ENCODE measurements around the gene CTPS1.
A peak's percentile ranks its signal among the peaks of the same experiment; 100 is the strongest.

DNA sequence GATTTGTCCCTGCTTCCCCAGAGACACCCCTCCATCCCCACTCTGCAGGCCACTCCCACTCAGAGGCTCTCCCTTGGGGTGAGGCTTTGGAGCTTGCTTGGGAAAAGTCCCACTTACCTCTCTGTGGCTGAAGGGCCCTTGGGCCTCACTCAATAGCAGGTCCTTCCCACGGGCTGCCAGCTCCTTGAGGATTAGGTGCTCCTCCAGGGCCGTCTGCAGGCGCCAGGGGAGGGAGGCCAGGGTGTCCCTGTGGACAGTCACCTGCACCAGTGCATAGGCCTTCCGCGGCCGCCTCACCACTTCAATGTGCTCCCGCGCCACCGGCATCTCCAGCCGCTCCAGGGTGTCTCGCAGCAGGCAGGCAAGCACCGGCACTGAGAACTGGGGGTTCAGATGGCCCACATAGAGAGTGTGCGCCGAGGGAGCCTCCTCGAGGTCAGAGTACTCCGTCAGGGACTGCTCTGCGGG is 40.6 kb downstream of the CTPS1 start:
- TF ChIP-seq, protein P1, sequence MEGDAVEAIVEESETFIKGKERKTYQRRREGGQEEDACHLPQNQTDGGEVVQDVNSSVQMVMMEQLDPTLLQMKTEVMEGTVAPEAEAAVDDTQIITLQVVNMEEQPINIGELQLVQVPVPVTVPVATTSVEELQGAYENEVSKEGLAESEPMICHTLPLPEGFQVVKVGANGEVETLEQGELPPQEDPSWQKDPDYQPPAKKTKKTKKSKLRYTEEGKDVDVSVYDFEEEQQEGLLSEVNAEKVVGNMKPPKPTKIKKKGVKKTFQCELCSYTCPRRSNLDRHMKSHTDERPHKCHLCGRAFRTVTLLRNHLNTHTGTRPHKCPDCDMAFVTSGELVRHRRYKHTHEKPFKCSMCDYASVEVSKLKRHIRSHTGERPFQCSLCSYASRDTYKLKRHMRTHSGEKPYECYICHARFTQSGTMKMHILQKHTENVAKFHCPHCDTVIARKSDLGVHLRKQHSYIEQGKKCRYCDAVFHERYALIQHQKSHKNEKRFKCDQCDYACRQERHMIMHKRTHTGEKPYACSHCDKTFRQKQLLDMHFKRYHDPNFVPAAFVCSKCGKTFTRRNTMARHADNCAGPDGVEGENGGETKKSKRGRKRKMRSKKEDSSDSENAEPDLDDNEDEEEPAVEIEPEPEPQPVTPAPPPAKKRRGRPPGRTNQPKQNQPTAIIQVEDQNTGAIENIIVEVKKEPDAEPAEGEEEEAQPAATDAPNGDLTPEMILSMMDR (IDR thresholded peaks at IDR 0.05 in 8 of 11, conservative IDR thresholded peaks at IDR 0.05 in 3 of 11) = no peak
- TF ChIP-seq POLR2AphosphoS5 (IDR thresholded peaks at IDR 0.05) = peak in 1 of 3 donors; percentile 54
